ENCODE measurements around the gene CEACAM20. TPM values are rescaled to one million over a fixed set of nuclear protein-coding genes. Genes with fewer than 3 reads are reported as not detected.

CEACAM20 gene
- total RNA-seq, 1 experiment from 2014 or later = not detected

DNA sequence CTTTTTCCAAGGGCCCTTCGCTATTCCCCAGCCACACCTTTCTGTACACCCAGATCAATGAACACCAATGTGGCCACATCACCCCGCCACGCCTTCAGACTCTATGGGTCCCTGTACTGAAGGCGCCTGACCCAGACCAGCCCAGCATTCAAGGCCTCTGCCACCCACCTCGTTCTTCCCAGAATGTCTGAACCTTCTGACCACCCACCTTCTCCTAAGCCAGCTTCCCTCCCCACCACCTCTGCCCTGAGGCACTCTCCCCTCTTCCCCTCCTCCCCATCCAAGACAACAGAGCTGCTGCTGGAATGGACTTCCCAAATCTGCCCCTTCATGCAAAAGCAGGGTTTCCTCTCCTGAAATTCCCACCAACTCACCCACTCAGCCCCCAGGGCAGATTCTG lies 3.3 kb upstream of the CEACAM20 start:
- no peak for DNase-seq (ENCODE audit: unreplicated experiment)
- Mint-ChIP-seq H3K36me3 (ENCODE audit: insufficient read depth, unreplicated experiment) (no peaks in the 10 kb centered on the region), H3K27ac (ENCODE audit: low read depth, unreplicated experiment) (no peak overlapping the region), H3K27me3 (ENCODE audit: insufficient read depth, unreplicated experiment) (peaks cover 55% of the 10 kb centered on the region), H3K9me3 (ENCODE audit: unreplicated experiment) (peaks cover 10% of the 10 kb centered on the region), H3K4me1 (ENCODE audit: insufficient read depth, unreplicated experiment) (no peaks in the 10 kb centered on the region), H3K4me3 (ENCODE audit: unreplicated experiment) (no peak overlapping the region)
- POLR2A ChIA-PET = no interaction called here
- BruUV-seq (replicated peaks) = no TSS peak
- TF ChIP-seq, protein P1, sequence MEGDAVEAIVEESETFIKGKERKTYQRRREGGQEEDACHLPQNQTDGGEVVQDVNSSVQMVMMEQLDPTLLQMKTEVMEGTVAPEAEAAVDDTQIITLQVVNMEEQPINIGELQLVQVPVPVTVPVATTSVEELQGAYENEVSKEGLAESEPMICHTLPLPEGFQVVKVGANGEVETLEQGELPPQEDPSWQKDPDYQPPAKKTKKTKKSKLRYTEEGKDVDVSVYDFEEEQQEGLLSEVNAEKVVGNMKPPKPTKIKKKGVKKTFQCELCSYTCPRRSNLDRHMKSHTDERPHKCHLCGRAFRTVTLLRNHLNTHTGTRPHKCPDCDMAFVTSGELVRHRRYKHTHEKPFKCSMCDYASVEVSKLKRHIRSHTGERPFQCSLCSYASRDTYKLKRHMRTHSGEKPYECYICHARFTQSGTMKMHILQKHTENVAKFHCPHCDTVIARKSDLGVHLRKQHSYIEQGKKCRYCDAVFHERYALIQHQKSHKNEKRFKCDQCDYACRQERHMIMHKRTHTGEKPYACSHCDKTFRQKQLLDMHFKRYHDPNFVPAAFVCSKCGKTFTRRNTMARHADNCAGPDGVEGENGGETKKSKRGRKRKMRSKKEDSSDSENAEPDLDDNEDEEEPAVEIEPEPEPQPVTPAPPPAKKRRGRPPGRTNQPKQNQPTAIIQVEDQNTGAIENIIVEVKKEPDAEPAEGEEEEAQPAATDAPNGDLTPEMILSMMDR (IDR thresholded peaks at IDR 0.05; ENCODE audit: unreplicated experiment) = no peak
- intact Hi-C loops (cut with micrococcal nuclease) = no loop called here
- CTCF ChIA-PET = interaction anchor here (0.7 kb wide), 1 partner anchor 781 kb away, joined by 3 read pairs; no protein-coding TSS in a partner anchor

DNA sequence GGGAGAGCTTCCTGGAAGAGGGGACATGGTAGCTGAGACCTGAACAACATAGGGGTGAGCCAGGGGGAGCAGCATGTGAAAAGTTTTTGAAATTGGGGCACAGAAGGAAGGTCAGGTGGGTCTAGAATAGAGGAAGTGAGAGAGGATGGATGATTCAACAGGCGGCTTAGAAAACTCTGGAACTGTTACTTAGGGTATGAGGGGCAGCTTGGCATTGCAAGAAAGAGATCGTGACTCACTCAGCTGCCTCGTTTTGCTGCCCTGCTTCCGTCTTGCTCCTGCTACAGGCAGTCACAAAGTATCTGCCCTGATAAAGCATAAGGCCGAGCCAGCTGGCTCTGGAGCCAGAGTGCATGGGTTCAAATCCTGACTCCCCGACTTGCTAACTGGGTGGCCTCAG lies 1.3 kb upstream of the CEACAM20 start:
- no peaks in the 10 kb centered on the region for H3K4me1 Mint-ChIP-seq (ENCODE audit: insufficient read depth, unreplicated experiment)
- H3K27ac Mint-ChIP-seq (ENCODE audit: low read depth, unreplicated experiment) = no peak overlapping the region
- DNase-seq (ENCODE audit: unreplicated experiment) = peak; percentile 24
- H3K9me3 Mint-ChIP-seq (ENCODE audit: unreplicated experiment) = peaks cover 13% of the 10 kb centered on the region
- CTCF ChIA-PET = interaction anchor here (1.1 to 1.4 kb wide), 2 partner anchors 14 to 53 kb away, joined by 3 to 5 read pairs; no protein-coding TSS in a partner anchor
- POLR2A ChIA-PET = interaction anchor here (0.7 kb wide), 1 partner anchor 65 kb away, joined by 3 read pairs; no protein-coding TSS in a partner anchor
- no peak overlapping the region for H3K4me3 Mint-ChIP-seq (ENCODE audit: unreplicated experiment)
- intact Hi-C loops (cut with micrococcal nuclease) = no loop called here
- H3K27me3 Mint-ChIP-seq (ENCODE audit: insufficient read depth, unreplicated experiment) = peaks cover 59% of the 10 kb centered on the region
- H3K36me3 Mint-ChIP-seq (ENCODE audit: insufficient read depth, unreplicated experiment) = no peaks in the 10 kb centered on the region
- TF ChIP-seq, protein P1 (IDR thresholded peaks at IDR 0.05; ENCODE audit: unreplicated experiment) = no peak
- no TSS peak for BruUV-seq (replicated peaks)

DNA sequence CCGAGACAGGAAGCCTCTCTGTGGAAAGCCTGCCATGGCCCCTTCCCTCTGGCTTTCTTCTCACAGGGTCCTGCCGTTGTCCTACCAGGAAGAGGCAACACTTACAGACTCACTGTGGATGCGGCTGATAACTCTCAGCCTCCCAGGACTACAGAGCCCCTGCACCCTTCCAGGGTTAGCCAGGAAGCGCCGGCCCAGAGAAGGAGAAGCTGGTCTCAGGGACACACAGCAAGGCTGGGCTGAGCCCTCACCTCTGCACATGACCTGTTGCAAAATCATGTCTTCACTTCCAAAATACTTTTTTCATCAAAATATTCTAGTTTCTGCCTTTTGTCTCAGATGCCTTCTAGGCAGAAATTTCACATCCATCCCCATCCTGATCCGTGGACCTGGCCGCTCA lies 1.9 kb downstream of the CEACAM20 start:
- CTCF ChIA-PET = no interaction called here
- intact Hi-C loops (cut with micrococcal nuclease) = no loop called here

DNA sequence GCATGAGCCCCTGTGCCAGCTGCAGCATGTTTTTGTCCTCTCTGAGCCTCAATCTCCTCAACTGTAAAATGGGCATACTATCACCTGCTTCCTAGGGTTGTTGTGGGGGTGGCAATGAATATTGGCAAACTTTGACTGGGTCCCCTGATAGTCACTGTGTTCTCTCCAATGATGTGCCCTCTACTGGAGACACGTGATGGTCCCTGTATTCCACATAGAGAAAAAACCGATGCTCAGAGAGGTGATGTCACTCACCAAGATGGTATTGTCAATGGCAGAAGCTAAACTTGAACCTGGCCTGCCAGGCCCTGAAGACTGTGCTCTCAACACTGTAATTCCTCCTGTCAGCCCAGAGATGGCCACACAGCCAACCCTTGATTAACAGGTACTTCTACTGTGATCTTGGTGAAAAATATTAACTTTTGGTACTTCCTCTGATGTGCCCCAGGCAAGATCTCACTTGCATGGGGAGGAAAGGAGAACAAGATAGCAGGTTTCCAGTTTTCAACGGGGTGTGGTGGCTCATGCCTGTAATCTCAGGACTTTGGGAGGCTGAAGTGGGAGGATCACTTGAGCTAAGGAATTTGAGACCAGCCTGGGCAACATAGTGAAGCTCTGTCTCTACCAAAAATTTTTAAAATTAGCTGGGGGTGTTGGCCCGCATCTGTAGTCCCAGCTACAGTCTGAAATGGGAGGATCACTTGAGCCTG lies 3.6 kb downstream of the CEACAM20 start:
- ChIA-PET POLR2A (interaction anchor here (0.7 kb wide), 1 partner anchor 1214 kb away, joined by 3 read pairs; no protein-coding TSS in a partner anchor), CTCF (interaction anchor here (1.0 kb wide), 2 partner anchors 10 to 13 kb away, joined by 3 read pairs; no protein-coding TSS in a partner anchor)
- H3K4me3 Mint-ChIP-seq (ENCODE audit: unreplicated experiment) = no peak overlapping the region
- TF ChIP-seq, protein P1 (IDR thresholded peaks at IDR 0.05; ENCODE audit: unreplicated experiment) = no peak
- H3K27me3 Mint-ChIP-seq (ENCODE audit: insufficient read depth, unreplicated experiment) = peaks cover 38% of the 10 kb centered on the region
- BruUV-seq (replicated peaks) = no TSS peak
- no peak overlapping the region for H3K27ac Mint-ChIP-seq (ENCODE audit: low read depth, unreplicated experiment)
- H3K4me1 Mint-ChIP-seq (ENCODE audit: insufficient read depth, unreplicated experiment) = no peaks in the 10 kb centered on the region
- no peaks in the 10 kb centered on the region for H3K36me3 Mint-ChIP-seq (ENCODE audit: insufficient read depth, unreplicated experiment)
- no peak for DNase-seq (ENCODE audit: unreplicated experiment)
- H3K9me3 Mint-ChIP-seq (ENCODE audit: unreplicated experiment) = peaks cover 13% of the 10 kb centered on the region
- intact Hi-C loops (cut with micrococcal nuclease) = no loop called here

More for the DNA sequence above, 1.9 kb downstream of the CEACAM20 start:
- POLR2A ChIA-PET = no interaction called here
- H3K27me3 Mint-ChIP-seq (ENCODE audit: insufficient read depth, unreplicated experiment) = peaks cover 42% of the 10 kb centered on the region
- no peak overlapping the region for H3K4me3 Mint-ChIP-seq (ENCODE audit: unreplicated experiment)
- H3K27ac Mint-ChIP-seq (ENCODE audit: low read depth, unreplicated experiment) = no peak overlapping the region
- H3K9me3 Mint-ChIP-seq (ENCODE audit: unreplicated experiment) = peaks cover 13% of the 10 kb centered on the region
- BruUV-seq (replicated peaks) = no TSS peak
- no peak for DNase-seq (ENCODE audit: unreplicated experiment)
- no peaks in the 10 kb centered on the region for H3K36me3 Mint-ChIP-seq (ENCODE audit: insufficient read depth, unreplicated experiment)
- H3K4me1 Mint-ChIP-seq (ENCODE audit: insufficient read depth, unreplicated experiment) = no peaks in the 10 kb centered on the region
- TF ChIP-seq, protein P1 (IDR thresholded peaks at IDR 0.05; ENCODE audit: unreplicated experiment) = no peak

Data from MCF 10A (cell line).